ENCODE data around the gene DGKH. TPM values are rescaled to one million over a fixed set of nuclear protein-coding genes. Genes with fewer than 3 reads are reported as not detected.

DGKH gene
- total RNA-seq, 1 experiment from 2014 or later = 9.3 TPM

GRCh38 chr13:42277618-42278276 lies 229.3 kb downstream of the DGKH start:
- intact Hi-C loops (cut with micrococcal nuclease; ENCODE audit: unreplicated experiment) = no loop called here
- Histone ChIP-seq H3K27ac (no peak overlapping the region), H3K4me3 (no peak overlapping the region), H3K4me2 (no peak overlapping the region), H3K4me1 (replicated peaks; ENCODE audit: insufficient read depth) (0 out of 2 replicates have a peak, but pooled peaks cover 11% of the 10 kb centered on the region), H3F3A (ENCODE audit: insufficient read depth, low read depth) (no peaks in the 10 kb centered on the region), H2AFZ (no peak overlapping the region), H3K79me2 (ENCODE audit: low read depth) (peaks cover 20% of the 10 kb centered on the region; the same call in 1 of the 2 replicates), H3K36me3 (ENCODE audit: low read depth) (no peaks in the 10 kb centered on the region), H3K27me3 (ENCODE audit: insufficient read depth, low read depth) (no peaks in the 10 kb centered on the region), H3K9me3 (ENCODE audit: insufficient read depth, low read depth) (no peaks in the 10 kb centered on the region), H3K9me2 (ENCODE audit: insufficient read depth) (no peaks in the 10 kb centered on the region), H4K20me1 (ENCODE audit: insufficient read depth) (no peaks in the 10 kb centered on the region)
- no peak for DNase-seq
- POLR2A ChIA-PET (ENCODE audit: unreplicated experiment) = no interaction called here
- no TSS peak for BruUV-seq (replicated peaks)
- TF ChIP-seq, protein P1, sequence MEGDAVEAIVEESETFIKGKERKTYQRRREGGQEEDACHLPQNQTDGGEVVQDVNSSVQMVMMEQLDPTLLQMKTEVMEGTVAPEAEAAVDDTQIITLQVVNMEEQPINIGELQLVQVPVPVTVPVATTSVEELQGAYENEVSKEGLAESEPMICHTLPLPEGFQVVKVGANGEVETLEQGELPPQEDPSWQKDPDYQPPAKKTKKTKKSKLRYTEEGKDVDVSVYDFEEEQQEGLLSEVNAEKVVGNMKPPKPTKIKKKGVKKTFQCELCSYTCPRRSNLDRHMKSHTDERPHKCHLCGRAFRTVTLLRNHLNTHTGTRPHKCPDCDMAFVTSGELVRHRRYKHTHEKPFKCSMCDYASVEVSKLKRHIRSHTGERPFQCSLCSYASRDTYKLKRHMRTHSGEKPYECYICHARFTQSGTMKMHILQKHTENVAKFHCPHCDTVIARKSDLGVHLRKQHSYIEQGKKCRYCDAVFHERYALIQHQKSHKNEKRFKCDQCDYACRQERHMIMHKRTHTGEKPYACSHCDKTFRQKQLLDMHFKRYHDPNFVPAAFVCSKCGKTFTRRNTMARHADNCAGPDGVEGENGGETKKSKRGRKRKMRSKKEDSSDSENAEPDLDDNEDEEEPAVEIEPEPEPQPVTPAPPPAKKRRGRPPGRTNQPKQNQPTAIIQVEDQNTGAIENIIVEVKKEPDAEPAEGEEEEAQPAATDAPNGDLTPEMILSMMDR (conservative IDR thresholded peaks at IDR 0.05) = no peak
- no peak for TF ChIP-seq EZH2 (IDR thresholded peaks at IDR 0.05; ENCODE audit: low read depth)
- CTCF ChIA-PET = no interaction called here

GRCh38 chr13:42279080-42279479 lies 230.6 kb downstream of the DGKH start:
- Histone ChIP-seq H3K9me3 (ENCODE audit: insufficient read depth, low read depth) (no peaks in the 10 kb centered on the region), H3K27ac (no peak overlapping the region), H3K9me2 (ENCODE audit: insufficient read depth) (no peaks in the 10 kb centered on the region), H3K36me3 (ENCODE audit: low read depth) (no peaks in the 10 kb centered on the region), H3K4me1 (replicated peaks; ENCODE audit: insufficient read depth) (no peaks in the 10 kb centered on the region), H3K27me3 (ENCODE audit: insufficient read depth, low read depth) (no peaks in the 10 kb centered on the region), H3K4me3 (no peak overlapping the region), H2AFZ (no peak overlapping the region), H4K20me1 (ENCODE audit: insufficient read depth) (no peaks in the 10 kb centered on the region), H3F3A (ENCODE audit: insufficient read depth, low read depth) (no peaks in the 10 kb centered on the region), H3K4me2 (no peak overlapping the region), H3K79me2 (ENCODE audit: low read depth) (0 out of 2 replicates have a peak, but pooled peaks cover 15% of the 10 kb centered on the region)
- intact Hi-C loops (cut with micrococcal nuclease; ENCODE audit: unreplicated experiment) = no loop called here
- POLR2A ChIA-PET (ENCODE audit: unreplicated experiment) = no interaction called here
- no TSS peak for BruUV-seq (replicated peaks)
- CTCF ChIA-PET = no interaction called here
- TF ChIP-seq, protein P1 (conservative IDR thresholded peaks at IDR 0.05) = no peak
- TF ChIP-seq EZH2 (IDR thresholded peaks at IDR 0.05; ENCODE audit: low read depth) = no peak
- DNase-seq = no peak

GRCh38 chr13:42279986-42280385 lies 231.5 kb downstream of the DGKH start:
- Histone ChIP-seq H3K36me3 (ENCODE audit: low read depth) (no peaks in the 10 kb centered on the region), H3K9me2 (ENCODE audit: insufficient read depth) (no peaks in the 10 kb centered on the region), H3K4me3 (no peak overlapping the region), H3K27me3 (ENCODE audit: insufficient read depth, low read depth) (no peaks in the 10 kb centered on the region), H3K4me1 (replicated peaks; ENCODE audit: insufficient read depth) (no peaks in the 10 kb centered on the region), H4K20me1 (ENCODE audit: insufficient read depth) (no peaks in the 10 kb centered on the region), H3F3A (ENCODE audit: insufficient read depth, low read depth) (no peaks in the 10 kb centered on the region), H3K4me2 (no peak overlapping the region), H3K9me3 (ENCODE audit: insufficient read depth, low read depth) (no peaks in the 10 kb centered on the region), H3K79me2 (ENCODE audit: low read depth) (peaks cover 11% of the 10 kb centered on the region; the same call in 1 of the 2 replicates), H2AFZ (no peak overlapping the region), H3K27ac (no peak overlapping the region)
- BruUV-seq (replicated peaks) = no TSS peak
- TF ChIP-seq, protein P1 (conservative IDR thresholded peaks at IDR 0.05) = no peak
- TF ChIP-seq EZH2 (IDR thresholded peaks at IDR 0.05; ENCODE audit: low read depth) = no peak
- no peak for DNase-seq
- CTCF ChIA-PET = no interaction called here
- intact Hi-C loops (cut with micrococcal nuclease; ENCODE audit: unreplicated experiment) = no loop called here
- POLR2A ChIA-PET (ENCODE audit: unreplicated experiment) = no interaction called here

Data from PC-9 (cell line).